ENCODE results near the gene PDZD4.

GRCh38 chrX:153873282-153874084, 43.1 kb upstream of the PDZD4 start:
- no peak for TF ChIP-seq REST (IDR thresholded peaks at IDR 0.05; ENCODE audit: unreplicated experiment)
- no peak for TF ChIP-seq EZH2 (IDR thresholded peaks at IDR 0.05; ENCODE audit: low read depth, unreplicated experiment)
- TF ChIP-seq CTCF (conservative IDR thresholded peaks at IDR 0.05; ENCODE audit: low read depth in 2 of 2) = no peak
- no peak for TF ChIP-seq CREB1 (CRISPR knock-in tag; IDR thresholded peaks at IDR 0.05; ENCODE audit: low read depth)
- TF ChIP-seq POLR2AphosphoS5 (IDR thresholded peaks at IDR 0.05; ENCODE audit: low read depth) = no peak
- TF ChIP-seq ZNF331 (CRISPR knock-in tag; IDR thresholded peaks at IDR 0.05; ENCODE audit: low read depth) = no peak
- no peak for TF ChIP-seq STAT1 (IDR thresholded peaks at IDR 0.05; ENCODE audit: unreplicated experiment)
- no peak for TF ChIP-seq JUNB (IDR thresholded peaks at IDR 0.05; ENCODE audit: unreplicated experiment)
- TF ChIP-seq EZH2phosphoT487 (IDR thresholded peaks at IDR 0.05; ENCODE audit: unreplicated experiment) = no peak
- no peak for TF ChIP-seq ETS1 (IDR thresholded peaks at IDR 0.05)
- no peak for TF ChIP-seq NANOG (IDR thresholded peaks at IDR 0.05; ENCODE audit: borderline replicate concordance)
- no peak for TF ChIP-seq ZNF114 (CRISPR knock-in tag; IDR thresholded peaks at IDR 0.05)
- no peak for TF ChIP-seq ZNF462 (CRISPR knock-in tag; IDR thresholded peaks at IDR 0.05)

All from GM23338 (cell line).